ENCODE results near the gene ETS2.

Gene ETS2

DNA sequence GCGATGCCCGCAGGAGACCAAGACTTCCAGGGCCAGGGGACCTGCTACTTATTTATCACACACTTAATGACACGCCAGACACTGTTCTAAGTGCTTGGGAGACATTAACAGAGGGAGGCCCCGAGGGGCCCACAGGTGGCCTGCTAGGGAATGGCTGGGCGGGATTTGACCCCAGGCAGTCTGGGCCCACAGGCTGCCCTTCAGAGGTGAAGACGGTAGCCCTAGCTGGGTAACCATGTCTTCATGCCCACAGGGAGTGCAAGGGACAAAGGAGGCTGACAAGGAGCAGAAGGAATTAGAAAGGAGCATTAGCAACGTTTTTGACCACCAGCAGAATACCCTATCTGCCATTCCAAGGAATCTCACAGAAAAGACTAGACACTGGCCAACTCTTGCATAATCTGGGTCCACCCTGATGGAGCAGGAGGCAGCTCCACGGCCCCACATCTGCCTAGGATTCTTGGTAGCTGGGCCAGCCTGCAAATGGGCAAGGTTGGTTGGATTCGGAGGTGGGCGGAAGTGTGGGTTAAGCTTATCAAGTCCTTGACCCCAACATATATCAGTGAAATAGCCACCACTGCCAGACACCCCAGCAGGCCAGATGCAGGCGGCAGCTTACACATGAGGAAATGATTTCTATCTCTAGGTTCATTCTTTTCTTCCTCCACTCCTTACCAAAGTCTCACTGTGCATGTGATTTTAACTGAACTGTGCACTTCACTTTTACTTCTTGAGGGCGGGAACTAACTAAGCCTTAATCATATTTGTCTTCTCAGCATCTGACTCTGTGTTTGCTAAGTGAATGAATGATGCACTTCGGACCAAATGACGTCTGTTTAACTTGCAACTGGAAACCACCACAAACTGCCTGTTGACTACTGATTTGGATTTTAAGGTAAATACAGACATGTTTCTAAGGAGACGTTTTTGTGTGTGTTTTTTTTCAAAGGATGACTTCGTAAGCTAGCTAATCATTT lies 3.4 kb upstream of the ETS2 start:
- DNase-seq = no peak

DNA sequence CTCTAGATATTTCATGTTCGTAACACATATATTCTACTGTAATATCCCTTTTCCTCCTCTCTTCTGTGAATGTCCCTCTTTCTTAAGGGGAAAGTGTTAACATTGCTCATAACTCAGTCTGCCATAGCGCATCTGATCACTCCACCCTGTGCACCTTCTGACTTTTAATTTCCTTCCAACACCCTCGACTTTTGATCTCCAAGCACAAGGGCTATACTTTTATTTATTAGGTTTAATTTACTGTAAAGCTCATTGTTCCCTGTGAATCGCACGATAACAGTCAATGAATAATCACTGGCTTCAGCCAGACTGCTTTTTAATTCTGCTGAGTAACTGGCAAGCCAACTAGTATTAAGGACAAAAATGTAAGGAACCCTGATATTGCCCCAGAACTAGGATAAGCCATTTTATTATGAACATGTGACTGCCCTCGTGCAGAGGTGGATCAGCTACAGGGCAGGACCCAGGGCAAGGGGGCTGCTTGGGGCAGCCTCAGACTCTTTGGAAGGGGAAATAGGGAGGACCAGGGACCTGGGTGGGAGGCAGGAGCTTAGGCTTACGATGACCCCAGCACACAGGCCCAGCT lies 2.6 kb upstream of the ETS2 start:
- no peak for DNase-seq

DNA sequence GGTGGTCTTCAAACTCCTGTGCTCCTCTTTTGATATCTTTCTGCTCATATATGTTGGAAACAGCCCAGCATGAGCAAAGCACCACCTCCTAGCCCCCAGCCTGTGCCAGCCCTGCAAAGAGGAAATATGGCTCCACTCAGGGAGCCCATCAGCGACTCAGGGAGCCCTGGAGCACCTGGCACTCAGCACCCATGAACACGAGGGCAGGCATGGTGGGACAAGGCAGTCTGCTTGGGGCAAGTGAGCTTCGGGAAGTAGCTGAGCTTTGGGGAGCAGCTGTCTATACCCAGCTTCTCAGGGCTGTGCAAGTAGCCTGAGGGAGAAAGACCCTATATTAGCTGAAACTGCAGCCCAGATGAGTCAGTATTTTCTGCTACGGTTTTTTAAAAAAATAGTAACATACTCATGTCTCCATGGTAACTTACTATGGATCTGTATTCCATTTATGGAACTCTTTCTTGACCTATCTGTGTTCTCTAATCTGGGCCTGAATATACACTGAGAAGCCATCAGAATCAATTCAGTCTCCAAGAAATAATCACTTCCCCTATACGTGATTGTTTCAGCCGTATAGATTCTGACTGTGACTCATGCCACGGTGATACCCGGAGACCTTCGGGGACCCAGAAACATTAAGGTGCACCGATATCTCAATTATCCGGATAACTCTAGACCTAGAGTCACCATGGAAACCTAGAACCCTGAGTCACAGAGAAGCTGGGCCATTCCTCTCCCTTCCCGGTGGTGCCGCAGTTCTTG lies 1.5 kb upstream of the ETS2 start:
- no peak for DNase-seq

DNA sequence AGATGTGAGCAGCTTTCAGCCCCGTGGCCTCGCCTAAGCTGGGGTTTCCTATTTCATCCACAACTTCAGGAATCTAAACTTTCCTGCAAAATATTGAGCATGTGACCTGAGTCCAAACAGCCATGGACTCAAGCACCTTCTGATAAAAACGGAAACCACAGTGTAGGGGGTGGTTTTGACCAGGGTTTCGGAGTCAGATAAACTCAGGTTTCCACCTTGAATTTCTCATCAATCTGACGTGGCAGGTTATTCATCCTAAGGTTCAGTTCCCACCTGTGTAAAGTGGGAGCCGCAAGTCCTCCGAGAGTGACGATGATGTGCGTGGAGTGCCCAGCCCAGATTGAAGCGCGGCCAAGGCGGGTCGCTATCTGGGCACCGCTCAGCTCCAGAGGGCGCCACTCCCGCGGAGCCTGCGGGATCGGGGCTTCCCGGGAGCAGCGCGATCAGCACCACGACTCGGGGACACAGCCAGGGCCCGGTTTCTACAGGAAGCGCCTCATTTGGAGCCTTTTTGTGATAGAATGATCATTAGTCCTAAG lies 871 bp upstream of the ETS2 start:
- peak in 1 of 2 experiments; percentile 54 for DNase-seq

DNA sequence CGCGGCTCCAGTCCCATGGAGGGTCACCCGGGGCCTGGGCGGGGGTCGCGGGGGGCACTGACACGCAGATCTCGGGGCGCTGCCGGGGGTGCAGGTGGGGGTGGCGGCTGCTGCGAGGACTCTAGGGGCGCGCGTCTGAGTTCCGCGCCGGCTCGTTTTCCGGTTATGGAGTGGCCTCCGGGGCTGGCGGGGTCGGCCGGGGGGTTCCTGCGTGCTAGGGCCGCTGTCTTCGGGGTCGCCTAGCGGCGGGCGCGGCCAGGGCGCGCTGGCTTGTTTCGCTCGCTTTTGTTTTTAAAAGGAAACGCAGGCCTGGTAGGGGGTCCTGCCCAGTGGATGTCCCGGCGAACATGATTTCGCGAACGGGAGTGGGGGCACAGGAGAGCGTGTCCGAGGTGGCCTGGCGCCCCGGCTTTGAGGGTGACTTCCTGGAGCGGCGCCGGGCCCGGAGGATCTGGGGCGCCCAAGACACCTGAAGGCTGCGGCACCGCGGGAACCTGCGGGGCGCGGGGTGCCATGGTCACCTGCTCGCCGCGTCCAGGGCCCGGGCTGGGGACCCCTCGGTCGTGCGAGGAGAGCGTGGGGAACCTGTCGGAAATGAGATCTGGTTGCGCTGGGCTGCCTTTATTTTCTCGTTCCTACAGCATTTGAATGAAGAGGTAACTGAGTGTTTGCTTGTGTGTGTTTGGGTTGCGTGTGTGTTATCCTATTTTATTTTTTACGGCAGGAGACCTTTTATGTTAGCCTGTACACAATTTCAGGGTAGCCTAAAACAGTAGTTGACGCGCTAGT lies 618 bp downstream of the ETS2 start:
- no peak for DNase-seq

DNA sequence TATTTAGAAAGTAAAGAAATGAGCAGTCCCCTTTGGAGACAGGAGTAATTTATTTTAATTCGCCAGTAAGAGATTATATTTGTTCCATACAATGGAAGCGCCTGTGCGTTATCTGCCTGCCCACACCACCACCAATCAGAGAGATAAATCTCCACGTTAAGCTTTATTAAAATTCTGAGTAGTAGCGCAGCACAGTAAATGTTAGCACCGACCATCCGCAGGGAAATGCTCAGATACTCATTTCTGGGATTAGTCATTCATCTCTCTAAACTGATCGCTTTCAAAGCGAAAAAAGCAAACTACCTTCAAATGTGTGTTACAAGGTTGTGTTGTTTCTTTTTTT lies 1.2 kb downstream of the ETS2 start:
- no peak for DNase-seq

DNA sequence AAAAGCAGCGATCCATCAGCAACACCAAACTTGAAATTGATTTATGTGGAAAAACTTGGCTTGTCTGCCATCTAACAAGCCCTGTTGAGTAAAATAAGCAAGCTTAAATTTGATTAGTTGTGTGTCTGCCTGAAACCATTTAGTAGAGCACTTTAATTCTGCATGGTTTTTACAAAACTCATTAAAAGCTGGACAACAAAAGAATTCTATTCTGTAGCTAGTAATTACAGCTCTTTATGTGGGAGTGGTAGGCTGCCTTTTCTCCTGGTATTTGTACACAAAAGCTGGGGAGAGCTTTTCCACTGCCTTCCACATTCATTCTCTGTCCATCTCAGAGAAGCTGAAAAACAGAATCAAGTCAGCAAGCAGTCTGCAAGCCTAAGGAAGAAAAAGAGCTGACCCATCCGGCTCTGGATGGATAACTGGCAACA lies 1.7 kb downstream of the ETS2 start:
- DNase-seq = no peak

DNA sequence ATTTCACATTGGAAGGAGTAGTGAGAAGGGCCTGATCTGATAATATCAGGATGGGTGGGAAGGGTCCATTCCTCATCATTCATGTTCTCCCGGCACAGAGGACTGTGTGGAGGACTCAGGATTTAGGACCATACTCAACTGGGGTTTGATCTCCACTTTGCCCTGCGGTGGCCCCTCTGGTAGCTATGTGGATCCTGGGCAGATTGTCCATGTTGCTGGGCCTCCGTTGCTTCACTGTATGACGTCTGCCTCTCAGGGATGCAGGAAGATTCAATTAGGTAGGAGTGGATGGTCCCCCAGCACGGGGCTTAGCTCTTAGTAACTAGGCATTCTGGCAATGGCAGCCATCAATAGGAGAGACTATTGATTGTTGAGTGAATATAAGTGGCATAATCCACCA lies 2.3 kb downstream of the ETS2 start:
- no peak for DNase-seq

DNA sequence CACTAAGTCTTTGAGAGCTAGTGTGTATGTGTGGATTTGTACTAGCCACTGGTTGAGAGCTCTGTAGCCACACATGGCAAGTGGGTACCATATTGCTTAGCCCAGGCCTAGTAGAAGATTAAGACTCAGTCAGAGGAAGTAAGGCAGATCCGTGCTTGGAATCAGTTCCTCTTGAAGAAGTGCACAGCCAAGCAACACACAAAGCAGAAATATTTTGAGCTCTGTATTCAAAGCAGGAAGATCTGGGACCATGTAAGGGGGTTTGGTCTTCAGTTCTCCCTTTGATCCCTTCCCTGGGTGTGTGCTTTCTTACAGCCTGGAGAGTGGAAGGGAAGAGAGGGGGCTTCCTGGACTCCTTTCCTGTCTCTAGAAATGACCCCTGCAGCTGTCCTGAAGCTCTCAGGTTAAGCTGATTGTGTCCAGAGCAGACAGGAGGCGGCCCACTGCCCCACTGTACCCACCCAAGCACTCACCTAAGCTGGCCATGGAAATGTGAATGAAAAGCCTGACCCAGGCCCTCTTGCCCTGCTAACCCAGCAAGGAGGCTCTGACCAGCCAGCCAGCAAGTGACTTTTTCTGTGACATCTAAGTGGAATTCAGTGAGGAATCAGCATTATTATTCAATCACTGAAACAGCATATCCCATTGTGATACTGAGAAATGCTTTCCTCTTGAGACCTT lies 3.6 kb downstream of the ETS2 start:
- no peak for DNase-seq

DNA sequence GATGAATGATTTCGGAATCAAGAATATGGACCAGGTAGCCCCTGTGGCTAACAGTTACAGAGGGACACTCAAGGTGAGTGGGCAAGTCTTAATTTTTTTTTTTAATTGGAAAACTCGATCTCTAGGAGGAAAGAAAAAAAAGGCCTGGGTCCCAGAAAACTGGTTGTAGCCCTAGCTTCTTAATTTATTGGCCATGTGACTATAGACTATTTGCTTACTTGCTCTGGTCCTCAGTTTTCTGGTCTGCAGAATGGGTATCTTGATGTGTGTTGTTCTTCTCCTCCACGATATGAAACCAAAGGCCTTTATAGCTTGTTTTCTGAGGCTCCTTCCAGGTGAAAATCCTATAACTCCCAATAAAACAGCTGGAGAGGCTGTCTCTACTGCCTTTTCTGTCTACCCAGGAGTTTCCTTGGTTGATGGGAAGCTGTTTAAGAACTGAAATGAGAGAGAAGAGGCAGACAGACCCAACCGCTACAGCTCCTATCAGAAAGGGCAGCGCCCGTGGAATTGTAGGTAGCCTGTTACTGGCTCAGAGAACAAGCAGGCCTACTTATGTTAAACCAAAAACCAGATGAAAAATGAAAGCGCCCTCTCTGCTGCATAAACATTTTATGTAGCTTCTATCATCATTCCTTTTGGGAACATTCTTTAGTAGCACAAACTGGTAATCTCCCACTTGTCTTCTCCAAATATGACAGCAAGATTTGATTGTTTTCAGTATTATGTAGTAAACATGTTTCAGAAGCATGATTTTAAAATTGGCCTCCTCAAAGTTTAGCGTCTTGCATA lies 4.5 kb downstream of the ETS2 start:
- no peak for DNase-seq

DNA sequence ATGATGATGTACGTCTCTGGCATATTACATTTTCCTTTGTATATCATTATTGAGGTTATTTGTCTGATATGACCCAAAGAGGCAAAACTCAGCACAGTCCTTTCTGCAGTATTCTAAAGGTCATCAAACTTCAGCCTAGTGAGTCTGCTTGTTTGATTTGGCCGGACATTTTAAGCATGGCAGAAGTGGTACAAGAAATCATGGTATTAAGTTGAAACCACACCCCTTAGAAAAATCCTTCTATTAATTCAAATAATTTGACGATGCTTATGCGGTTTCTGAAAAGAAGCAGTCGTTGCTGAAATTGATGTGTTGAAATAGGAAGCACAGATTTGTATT lies 5.1 kb downstream of the ETS2 start:
- DNase-seq = no peak

DNA sequence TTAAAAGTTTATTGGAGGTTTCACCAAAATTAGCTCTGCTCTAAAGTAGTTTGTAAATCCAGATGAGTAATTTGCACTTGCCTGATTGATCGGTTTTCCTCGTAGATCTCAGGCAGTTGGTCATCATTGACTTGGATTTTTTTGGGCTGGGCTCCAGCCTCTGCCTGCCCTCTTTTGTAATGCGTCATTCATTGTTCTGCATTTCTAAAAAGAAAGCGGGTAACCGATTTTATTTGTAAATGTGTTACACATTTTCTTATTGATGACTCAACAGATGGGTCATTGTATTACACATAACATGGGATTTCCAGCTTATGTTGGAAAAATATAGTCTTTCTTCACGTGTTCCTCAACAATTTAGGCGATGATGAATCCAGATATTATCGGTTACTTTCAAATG lies 5.5 kb downstream of the ETS2 start:
- no peak for DNase-seq

DNA sequence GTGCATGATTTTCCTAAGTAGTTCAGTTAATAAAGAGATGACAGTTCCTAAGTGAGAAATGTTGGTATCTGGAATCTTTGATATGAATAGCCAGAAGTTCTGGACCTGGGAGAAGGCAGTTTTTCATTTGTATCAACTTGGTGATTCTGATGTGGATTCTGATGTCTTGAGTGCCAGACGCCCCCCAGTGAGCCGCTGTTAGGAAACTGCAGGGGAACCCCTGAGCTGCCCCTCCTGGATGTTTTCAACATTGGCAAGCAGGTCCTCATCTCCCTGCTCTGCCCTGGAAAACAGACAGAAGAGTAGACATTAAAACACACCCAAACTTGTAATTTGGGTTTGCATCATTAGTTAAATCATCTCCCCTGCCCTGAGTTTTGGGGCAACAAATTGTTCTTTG lies 7.4 kb downstream of the ETS2 start:
- no peak for DNase-seq

DNA sequence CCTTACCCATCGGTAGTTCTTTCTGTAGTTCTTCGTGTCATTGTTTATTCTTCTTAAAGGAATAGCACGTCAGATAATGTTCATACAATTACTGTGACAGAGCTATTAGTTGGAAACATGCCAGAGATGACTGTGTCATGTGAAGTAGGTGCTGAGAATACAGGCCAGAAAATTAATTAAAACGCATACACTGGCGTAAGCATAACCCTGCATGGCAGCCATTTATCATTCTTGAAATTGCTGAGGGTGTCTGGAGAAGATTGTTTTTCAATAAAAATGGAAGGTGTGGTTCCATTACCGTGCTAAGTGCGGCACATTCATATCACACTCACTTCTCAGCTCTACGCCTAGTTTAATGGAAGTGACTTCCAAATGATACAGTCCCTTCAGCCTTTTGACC lies 7.8 kb downstream of the ETS2 start:
- DNase-seq = peak in 1 of 2 experiments; percentile 17

DNA sequence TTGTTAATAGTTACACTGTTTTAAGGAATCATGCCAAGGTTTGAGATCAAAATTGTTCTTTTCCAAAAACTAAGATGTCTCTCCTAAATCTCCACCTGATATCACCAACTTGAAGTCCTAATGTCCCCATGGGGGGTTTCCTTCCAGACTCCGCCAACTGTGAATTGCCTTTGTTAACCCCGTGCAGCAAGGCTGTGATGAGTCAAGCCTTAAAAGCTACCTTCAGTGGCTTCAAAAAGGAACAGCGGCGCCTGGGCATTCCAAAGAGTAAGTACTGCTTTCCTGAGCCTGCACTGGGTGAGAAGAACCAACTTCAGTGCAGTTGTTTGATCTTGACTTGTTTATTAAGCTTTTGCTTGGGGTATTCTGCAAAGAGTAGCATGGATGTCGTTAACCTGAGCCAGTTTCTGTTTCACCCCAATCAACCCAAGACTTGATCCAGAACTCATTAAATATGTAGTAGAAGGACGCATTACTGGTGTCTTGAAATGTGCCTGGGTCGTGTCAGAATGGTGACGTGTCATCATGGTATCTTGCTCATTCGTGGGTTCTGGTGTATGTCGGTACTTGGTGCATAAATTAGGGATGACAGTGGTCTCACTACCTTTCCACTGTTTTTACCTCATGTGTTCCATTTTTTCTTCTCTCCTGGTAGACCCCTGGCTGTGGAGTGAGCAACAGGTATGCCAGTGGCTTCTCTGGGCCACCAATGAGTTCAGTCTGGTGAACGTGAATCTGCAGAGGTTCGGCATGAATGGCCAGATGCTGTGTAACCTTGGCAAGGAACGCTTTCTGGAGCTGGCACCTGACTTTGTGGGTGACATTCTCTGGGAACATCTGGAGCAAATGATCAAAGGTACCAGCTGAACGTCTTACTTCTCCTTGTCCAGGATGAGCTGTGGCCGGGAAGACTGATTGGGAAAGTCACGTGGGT lies 8.7 kb downstream of the ETS2 start:
- no peak for DNase-seq

DNA sequence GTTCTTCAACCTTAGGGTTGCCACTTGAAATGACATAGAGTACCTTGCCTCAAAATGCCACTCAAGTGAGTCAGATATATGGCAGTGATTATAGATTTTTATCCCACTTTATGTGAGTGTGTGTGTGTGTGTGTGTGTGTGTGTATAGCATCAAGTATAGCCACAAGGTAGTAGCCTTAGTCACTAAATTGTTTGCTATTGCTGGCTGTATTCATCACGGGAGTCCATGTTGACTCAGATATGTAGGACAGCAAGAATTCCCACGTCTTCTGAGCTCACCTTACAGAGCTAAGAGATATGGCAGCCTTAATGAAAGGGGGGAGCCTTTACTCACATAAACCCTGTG lies 9.3 kb downstream of the ETS2 start:
- DNase-seq = no peak

DNA sequence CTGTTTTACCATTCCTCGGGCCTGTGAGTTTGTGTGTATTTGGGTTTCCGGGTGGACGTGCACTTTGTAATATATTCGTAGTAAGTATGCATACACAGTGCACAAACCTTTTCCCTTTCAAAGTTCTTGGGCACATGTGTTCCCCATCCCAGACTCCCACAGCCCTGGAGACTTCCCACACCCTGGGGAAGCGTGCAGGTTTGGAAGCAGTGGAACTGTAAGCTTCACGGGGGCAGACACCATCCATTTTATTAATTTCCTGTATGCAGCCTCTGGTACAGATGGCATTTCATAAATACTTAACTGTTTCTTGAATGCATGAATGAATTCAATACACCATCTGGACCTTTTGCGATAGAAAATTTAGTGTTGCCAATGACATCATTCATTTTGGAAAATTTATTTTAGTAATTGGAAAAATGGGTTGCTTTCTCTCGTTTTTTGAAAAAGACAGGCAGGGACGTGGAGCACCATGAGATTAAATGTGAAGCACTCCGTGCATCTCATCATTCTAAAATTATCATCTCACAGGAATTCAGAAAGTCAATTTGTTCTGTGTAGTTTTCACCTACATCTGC lies 10.8 kb downstream of the ETS2 start:
- peak in 1 of 2 experiments; percentile 27 for DNase-seq

DNA sequence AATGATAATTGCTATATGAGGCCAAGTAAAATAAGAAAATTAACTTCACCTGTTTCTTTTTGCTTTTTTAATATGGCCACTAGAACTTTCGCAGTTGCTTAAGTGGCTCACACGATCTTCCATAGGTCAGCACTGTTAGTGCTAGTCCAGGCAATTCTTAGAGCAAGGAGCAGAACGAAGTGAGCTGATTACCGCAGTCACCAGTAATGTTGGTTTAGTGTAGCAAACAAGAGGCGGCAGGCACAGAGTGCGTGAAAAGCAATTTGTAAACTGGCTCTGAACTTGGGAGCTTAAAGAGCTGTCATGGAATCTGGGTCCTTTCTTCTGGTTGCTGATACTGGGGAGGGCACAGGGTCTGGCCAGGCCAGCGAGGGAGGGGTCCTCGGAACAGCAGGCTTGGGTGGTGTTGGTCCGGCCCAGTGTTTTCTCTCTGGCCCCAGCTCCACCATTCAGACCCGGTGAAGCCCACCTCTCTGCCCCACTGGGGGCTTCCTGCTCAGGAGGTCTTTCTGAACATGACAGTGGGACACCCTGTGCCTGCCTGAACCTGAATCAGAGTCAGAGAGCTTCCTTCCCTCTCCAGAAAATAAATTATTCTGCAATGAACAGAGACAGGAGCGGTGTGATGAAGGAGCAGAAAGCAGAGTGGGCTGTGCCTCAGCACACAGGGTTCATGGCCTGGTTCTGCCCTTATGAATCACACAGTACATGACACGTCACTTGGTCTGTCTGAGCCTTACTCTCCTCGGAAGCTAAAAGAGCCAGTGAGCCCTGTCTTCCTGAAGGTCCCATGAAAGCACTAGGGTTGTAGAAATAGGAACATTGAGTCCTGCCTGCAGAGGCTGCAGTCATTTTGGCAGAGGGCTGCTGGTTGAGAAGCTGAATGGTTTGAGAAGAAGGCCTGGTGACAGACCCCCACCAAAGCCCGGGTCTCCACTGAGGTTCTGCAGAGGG lies 11.9 kb downstream of the ETS2 start:
- no peak for DNase-seq

DNA sequence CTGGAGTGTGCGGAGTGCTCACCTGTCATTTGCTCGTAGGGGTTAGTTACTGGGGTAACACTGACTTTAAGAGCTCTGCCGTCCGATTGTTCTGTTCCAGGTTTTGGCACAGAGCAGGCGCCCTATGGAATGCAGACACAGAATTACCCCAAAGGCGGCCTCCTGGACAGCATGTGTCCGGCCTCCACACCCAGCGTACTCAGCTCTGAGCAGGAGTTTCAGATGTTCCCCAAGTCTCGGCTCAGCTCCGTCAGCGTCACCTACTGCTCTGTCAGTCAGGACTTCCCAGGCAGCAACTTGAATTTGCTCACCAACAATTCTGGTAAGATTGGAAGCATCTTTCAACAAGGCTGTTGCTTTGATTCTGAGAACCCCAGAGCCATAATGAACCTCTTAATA lies 12.6 kb downstream of the ETS2 start:
- DNase-seq = no peak

All from NCI-H446 (cell line).